ENCODE results near the gene PTGFRN.

PTGFRN gene

GRCh38 chr1:116942344-116942743 is 32.6 kb downstream of the PTGFRN start:
- no peak for DNase-seq

- no peak for DNase-seq
Observed at GRCh38 chr1:116943438-116943837, 33.7 kb downstream of the PTGFRN start.

GRCh38 chr1:116944613-116945012 is 34.9 kb downstream of the PTGFRN start:
- DNase-seq = no peak

- no peak for DNase-seq
Observed at GRCh38 chr1:116945421-116945820, 35.7 kb downstream of the PTGFRN start.

- DNase-seq = no peak
Observed at GRCh38 chr1:116945996-116946395, 36.3 kb downstream of the PTGFRN start.

GRCh38 chr1:116947092-116947860 is 37.6 kb downstream of the PTGFRN start:
- no peak for DNase-seq

- peak in 1 of 56 donors; percentile 6 for DNase-seq
Observed at GRCh38 chr1:116948046-116948445, 38.3 kb downstream of the PTGFRN start.

GRCh38 chr1:116948642-116949041 is 38.9 kb downstream of the PTGFRN start:
- no peak for DNase-seq

GRCh38 chr1:116949213-116949985 is 39.7 kb downstream of the PTGFRN start:
- DNase-seq = peak in 12 of 56 donors; percentile 4 to 47 (median 18)

- peak in 3 of 56 donors; percentile 7 to 27 (median 16) for DNase-seq
Observed at GRCh38 chr1:116950517-116951199, 40.9 kb downstream of the PTGFRN start.

GRCh38 chr1:116951200-116951935 is 41.7 kb downstream of the PTGFRN start:
- peak in 2 of 56 donors; percentile 23 to 26 for DNase-seq

- DNase-seq = no peak
Observed at GRCh38 chr1:116952738-116953275, 43.1 kb downstream of the PTGFRN start.

- no peak for DNase-seq
Observed at GRCh38 chr1:116954440-116954839, 44.7 kb downstream of the PTGFRN start.

GRCh38 chr1:116956378-116956777 is 46.7 kb downstream of the PTGFRN start:
- DNase-seq = no peak

GRCh38 chr1:116957646-116958045 is 47.9 kb downstream of the PTGFRN start:
- no peak for DNase-seq

GRCh38 chr1:116958110-116958509 is 48.4 kb downstream of the PTGFRN start:
- no peak for DNase-seq

- DNase-seq = no peak
Observed at GRCh38 chr1:116958977-116959376, 49.3 kb downstream of the PTGFRN start.

- no peak for DNase-seq
Observed at GRCh38 chr1:116961606-116962005, 51.9 kb downstream of the PTGFRN start.

- DNase-seq = no peak
Observed at GRCh38 chr1:116962987-116963639, 53.4 kb downstream of the PTGFRN start.

GRCh38 chr1:116966791-116967190 is 57.1 kb downstream of the PTGFRN start:
- DNase-seq = no peak

All from nucleus accumbens (tissue), 56 donors.